ENCODE measurements around the gene TP53BP1.
A peak's percentile ranks its signal among the peaks of the same experiment; 100 is the strongest.

Gene TP53BP1

DNA sequence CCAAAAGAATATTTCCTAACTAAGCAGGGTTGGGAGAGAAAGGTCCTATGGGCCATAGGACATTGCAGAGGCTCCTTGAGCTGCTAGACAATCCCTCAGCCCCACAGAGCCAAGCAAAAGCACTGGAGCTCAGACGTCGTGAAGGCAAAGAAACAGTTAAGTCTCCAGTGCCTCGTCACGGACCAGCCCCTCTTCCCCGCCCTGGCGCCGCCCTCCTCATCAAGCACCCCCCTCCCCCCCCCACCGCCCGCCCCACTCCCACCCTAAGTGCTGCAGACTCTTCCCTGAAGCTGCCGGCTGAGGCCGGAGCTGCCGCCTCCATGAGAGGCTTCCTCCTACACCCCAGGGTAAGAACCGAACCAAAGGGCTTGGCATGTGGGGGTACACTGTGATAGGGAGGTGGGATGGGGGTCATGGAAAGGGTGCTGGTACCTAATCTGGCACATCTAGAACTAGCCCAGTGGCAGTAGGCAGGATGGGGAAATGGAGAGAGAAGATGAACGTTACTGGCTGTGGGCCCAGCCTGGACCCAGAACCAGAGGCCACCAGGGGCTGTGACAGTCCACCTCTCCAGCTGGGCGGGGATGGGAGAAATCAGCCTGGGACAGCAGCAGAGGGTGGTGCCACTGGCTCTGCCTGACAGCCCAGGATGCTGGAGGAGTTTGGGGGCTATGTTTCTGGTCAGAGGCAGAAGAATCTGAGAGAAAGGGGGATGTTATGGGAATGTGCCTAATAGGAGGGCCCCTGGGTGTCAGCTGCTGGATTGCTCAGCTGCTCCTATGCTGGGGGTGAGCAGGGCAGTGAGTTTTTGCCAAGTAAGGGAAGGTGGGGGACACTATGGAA, 24.6 kb upstream of the TP53BP1 start, which contains the start of gene MAP1A:
MAP1A (plus strand) TSS at position 255 of the 843 bp plus-strand sequence. CDS start 3,866 bp downstream, outside the sequence.
- DNase-seq (ENCODE audit: low spot score): peak; percentile 84

DNA sequence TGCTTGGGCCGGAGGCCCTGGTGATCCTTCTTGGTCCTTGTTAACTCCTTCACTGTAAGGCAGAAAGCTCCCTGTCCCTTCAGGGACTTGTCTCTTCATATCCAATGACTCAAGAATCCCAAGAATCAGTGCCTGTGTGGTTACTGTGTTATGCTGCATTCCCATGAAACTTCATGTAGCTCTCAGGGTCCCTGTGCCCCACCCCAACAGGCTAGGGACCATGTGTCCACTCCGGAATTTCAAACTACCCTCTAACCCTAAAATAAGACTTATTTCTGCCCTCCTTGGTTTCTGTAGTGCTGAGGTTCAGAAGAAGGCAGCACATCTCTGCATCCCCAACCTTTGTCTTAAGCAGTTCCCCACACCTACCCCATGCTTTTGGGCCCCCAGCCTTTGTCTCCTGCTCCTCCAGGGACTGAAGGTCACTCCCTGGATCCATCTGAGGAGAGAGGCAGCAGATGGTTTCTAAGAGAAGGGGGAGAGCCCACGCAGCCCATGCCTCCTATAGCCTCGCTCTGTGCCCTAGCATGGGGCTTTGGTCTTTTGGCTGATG, 23.9 kb upstream of the TP53BP1 start:
- DNase-seq (ENCODE audit: low spot score): no peak

DNA sequence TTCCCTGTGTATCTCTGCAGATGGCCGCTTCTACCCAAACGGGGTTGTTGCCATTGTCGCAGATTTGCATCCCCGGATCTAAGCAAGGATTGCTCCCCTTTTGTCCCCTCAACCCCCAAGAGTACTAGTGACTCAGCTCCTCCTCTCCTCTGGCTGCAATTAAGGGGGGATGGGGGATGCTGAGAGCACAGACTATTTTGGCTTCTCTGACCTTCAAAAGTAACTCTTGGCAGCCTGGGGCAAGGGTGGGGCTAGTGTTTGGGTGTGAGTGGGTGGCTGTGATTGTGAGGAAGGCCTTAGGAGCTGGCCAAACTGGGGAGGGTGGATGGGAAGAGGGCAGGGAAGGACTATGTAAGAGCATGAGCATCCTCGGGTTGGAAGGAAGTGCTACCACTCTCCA, 23.2 kb upstream of the TP53BP1 start:
- no peak for DNase-seq (ENCODE audit: low spot score)

DNA sequence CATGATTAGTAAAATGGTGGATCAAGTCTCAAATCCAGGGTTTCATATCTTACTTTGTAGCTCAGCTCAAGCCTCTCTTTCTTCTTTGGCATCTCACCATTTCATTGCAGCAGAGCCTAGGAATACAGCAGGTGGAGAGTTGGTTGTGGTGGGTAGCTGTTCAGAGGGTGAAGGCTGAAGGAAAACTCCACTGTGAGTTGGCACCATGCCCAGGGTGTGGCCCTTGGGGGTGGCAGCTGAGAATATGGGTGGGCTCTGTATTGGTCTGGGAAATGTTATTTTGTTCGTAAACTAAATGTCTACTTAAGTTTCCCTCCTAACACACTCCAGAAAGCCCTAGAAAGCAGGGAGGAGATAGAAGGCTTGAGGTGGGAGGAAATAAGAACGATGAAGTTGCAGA, 22.8 kb upstream of the TP53BP1 start:
- DNase-seq (ENCODE audit: low spot score): no peak

DNA sequence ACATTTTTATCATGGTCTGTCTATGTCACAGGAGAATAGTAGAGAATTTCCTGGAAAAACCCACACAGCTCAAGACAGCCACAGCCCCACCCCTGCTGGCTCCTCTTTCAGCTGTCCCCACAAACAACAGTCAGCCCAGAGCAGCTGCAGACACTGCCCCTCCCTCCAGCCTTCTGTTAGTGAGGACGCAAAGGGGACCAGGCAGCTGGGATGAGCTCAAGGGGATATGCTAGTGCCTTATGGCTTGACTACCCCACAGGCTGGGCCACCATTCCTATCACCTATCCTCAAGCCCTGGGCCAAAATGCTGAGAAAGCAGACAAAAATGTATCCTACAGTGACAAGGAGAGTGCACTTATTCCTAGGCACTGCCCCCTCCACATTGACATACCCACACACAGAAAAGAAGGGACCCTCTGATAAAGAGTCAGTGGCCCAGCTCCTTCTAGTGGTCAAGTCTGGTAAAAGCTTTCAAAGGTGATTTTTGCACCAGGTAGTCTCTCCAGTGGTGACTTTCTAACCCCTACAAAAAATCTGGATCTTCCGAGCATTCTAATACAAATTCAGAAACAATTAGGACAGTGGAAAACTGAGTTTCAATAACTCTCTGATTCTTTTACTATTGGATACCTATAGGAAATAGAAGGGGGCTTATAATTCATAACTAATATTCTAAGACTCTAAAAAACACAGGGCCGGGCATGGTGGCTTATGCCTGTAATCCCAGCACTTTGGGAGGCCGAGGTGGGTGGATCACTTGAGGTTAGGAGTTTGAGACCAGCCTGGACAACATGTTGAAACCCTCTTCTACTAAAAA, 21.5 kb upstream of the TP53BP1 start:
- DNase-seq (ENCODE audit: low spot score): peak; percentile 90

DNA sequence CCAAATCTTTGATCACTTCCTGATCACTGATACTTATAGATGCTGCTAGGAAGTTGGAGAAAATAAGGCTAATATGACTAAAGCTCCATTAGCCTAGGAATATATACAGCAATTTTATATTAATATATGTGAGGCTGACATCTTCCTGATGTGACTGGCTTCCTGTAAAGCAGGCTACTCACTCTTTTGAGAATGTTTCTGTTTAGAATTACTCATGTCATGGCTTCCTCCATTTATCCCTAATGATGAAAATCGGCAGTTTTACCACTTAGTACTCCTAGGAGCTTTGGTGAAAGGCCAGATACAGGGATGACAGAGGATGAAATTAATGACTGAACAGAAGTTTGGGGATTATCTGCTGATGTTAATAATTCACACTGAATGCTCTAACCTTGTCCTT, 20.6 kb upstream of the TP53BP1 start:
- DNase-seq (ENCODE audit: low spot score): no peak

DNA sequence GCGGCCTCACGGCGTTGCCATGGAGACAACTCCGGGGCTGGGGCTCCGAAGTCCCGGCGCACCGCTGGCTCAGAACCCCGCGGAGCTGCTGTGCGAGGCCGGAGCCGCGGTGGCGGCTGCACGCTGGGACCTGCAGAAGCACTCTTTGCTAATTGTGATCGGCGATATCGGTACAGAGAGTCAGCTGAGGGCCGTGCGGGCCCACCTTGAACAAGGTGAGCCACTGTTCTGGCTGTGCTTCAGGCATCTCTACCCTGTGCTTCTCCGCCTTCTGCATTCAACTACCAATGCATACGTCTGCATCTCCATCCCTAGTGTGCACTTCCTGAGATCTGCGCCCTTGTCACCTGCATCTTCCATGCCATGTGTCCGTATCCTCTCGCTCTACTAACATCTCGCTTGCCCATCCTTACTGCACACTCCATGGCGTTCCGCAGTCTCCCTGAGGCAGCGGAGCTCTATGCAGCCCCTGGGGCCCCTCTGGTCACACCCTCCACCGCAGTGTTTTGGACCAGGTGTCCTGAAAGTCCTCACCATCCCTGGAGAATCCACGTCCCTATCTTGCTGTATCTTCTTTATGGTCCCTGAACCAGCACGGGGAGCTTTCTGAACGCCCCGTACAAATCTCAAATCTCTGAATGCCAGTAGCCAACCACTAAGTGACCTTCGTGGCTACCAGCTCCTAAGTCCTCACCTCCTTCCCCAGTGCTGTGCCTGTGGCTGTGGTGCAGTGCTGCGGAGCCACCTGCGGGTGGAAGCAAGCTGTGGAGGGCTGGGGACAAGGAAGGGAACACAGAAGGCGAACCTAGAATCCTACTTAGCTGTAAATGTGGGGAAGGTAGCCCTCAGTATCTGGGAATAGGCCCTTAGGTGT, 18.3 kb upstream of the TP53BP1 start:
- no peak for DNase-seq (ENCODE audit: low spot score)

DNA sequence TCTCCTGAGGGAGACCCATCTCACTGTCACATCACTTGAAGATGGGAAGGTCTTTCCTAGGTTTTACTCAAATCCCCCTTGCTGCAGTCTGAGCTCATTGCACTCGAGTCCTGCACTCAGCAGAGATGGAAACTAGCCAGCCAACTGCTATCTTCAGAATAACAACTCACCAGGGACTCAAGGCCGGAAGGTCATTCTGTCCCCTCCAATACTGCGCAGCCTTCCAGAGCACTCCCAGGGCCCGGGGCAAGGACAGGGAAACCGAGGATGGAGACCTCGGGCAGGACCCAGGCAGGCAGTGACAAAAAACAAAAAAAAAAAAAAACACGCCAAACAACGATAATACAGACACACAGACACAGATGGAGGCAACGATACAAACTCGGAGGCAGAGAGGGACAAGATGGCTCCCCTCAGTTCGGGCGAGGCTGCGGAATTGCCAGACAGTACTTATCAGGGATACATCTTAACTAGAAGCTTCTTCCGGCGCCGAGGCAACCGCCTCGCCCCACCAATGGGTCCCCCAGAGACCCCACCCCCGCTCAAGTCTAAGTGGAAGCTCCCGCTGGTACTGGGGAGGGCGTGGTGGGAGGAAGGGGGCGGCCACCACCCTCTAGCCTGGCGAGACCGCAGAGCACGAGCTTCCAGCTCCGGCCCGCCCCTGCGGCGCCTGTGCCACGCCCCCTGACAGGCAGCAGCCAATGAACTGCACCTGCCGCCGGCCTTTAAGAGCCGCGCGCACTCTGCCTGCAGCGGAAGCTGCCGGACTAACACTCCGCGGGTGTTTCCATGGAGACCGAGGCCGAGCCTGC, 17.4 kb upstream of the TP53BP1 start:
- peak; percentile 99 for DNase-seq (ENCODE audit: low spot score)

DNA sequence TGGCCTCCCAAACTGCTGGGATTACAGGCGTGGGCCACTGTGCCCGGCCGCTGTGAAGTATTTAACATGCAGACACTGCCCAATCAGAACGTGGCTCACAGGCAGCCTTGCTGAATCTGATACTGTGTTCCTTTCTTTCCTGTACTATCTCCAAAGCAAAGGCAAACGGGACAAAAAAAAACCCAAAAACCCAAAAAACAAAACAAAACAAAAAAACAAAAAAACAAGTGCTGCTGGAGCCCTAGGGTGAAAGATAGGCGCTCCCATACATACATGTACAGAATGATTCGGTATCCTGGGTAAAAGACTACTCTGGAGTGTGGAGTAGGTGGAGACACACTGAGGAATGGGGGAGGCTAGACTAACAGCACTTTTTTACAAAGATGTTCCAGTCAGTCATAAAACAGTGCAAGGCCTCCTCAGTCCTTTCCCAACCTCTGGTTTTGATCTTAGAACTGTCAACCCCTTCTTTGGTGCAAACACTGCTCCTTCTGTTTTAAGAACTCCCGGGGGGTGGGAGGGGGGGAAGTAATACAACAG, 16.8 kb upstream of the TP53BP1 start:
- DNase-seq (ENCODE audit: low spot score): no peak

DNA sequence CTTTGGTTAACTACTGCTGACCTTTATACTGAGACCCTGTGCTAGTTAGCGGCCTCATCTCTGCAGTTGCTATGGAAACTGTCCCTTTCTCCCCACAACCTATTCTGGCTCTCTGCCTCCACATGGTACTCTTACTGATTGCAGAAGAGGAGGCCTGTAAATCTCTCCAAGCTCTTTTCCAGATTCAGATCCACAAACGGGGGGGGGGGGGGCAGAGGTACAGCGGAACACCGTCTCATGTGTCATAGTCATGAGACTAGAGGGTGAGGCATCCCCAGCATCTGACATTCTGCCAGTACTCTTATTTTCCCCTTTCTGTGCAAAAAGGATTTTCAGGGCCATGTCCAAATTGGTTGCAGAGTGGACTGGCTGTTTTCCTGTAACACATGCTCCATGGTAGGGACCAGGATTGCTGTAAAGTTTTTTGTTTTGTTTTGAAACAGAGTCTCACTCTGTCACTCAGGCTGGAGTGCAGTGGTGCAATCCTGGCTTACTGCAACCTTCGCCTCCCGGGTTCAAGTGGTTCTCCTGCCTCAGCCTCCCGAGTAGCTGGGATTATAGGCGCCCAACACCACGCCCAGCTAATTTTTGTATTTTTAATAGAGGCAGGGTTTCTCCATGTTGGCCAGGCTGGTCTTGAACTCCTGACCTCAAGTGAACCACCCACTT, 16.2 kb upstream of the TP53BP1 start:
- no peak for DNase-seq (ENCODE audit: low spot score)

DNA sequence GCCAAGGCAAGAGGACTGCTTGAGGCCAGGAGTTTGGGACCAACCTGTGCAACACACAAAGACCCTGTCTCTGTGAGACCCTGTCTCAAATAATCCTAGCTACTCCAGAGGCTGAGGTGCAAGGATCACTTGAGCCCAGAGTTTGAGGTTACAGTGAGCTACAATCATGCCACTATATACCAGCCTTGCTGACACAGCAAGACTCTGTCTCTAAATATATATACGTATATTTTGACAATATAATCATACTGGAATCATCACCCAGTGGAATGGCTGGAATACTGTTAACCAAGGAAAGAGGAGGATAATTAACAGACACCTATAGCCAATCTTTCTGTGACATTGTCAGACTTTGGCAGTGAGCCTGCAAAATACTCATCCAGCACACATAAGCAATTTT, 15.5 kb upstream of the TP53BP1 start:
- DNase-seq (ENCODE audit: low spot score): no peak

DNA sequence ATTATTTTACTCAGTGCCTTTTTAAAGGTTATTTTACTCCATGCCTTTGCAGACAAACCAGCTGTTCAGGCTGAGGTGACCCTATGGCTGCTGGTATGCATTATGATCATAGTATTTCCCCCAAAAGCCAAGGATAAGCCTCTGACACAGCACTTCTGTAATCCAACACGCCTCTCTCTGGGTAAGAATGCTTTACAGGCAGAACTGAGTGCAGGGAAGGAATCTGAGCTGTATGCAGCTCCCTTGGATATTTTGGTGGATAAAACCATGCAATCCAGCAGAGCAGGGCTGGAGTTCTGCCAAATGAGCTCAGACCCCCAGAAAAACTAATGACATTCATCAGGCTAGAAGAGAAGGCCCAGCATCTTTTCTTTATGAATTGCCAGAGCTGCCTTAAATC, 12.8 kb upstream of the TP53BP1 start:
- no peak for DNase-seq (ENCODE audit: low spot score)

DNA sequence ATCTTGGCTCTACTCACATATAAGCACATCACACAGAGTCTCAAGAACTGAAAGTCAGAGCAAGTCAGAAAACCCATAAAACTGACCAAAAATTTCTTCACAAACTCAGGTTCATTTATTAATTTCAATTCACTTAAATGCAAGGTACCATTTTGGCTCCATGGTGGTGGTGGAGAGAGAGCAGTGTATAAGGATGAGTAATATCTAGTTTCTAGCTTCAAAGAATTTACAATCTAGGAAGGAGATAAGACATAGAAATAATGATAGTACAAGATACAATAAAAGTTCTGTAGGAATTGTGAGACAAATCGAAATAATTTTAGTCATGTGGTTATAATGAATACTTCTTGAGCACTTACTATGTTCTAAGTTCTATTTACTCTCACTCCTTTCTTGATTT, 6.7 kb upstream of the TP53BP1 start:
- no peak for DNase-seq (ENCODE audit: low spot score)

DNA sequence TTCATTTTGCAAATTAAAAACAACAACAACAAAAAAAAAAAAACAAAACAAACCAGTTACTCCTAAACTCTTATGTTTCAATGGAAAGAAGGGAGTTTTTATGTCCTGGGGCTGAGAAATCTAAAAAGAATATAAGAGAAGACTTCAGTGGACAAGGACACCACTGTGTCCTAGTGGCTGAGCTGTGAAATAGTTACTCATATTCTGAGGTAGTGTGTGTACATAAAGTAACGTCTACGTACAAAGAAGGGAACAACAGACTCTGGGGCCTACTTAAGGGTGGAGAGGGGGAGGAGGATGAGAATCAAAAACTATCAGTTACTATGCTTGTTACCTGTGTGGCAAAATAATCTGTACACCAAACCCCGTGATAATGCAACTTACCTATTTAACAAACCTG, 6.0 kb upstream of the TP53BP1 start:
- DNase-seq (ENCODE audit: low spot score): no peak

DNA sequence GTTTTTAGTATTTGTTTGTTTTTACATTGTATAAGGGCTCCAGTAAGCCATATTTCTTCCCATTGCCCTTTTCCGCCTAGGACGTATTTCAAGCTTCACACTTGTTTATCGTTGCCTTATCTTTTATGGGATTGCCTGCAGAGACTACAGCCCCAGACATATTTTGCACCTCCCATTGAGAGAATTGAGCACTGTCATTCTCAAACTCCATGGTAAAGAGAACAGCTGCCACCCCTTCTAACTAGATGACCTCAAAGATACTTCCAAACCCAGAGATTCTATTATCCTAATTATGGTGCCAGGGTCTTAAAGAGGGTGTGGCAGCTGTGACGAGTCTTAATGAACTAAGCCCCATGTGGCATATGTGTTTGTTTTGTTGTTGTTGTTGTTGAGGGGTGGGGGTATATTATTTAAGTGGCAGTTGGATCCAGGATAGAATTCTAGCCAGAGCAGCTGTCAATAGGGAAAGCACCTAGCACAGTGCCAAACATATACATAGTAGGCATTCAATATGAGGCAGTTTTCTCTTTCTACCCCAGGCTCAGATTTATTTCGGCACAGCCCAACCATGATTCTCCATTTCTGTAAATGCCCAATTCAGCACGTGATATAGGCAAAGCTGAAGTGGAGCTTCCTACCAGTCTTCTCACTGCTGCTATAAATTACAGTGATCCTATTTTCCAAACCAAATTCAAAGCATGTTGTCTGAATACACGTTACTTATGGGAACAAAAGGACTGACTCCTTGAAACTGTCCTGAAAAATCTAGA, 932 bp upstream of the TP53BP1 start:
- no peak for DNase-seq (ENCODE audit: low spot score)

DNA sequence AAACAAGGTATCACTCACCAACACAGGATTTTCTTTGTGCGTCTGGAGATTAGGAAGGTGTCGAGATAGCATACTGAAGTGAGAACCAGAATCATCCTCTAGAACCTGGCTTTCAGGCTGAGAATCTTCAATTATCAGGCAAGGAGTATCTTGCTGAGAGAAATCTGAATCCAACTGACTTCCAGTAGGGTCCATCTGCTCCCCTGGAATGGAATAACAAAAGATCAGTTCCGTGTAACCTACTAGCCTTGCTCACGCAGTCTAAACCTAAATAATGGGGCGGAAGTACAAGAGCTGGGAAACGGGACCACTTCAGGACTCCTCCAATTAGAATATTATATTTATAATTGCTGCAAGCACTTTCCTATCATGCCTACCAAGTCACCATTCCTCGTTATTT, 690 bp downstream of the TP53BP1 start:
- no peak for DNase-seq (ENCODE audit: low spot score)

DNA sequence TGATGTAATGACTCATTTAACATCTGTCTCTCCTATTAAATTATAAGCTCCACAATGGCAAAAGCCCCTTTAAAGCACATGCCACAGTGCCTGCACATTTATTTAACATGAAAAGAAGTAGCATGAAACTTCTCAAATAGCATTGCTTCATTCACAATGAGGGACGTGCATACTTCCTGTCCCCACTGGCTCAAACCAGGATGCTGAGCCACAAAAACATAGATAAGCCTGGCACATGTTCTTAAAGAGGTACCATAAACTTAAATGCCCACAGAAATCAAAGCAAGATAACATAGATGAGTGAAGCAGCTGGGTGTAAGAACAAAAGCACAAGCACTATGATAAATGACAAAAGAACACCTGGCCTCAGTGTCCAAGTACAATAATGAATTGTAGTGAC, 3.8 kb downstream of the TP53BP1 start:
- no peak for DNase-seq (ENCODE audit: low spot score)

DNA sequence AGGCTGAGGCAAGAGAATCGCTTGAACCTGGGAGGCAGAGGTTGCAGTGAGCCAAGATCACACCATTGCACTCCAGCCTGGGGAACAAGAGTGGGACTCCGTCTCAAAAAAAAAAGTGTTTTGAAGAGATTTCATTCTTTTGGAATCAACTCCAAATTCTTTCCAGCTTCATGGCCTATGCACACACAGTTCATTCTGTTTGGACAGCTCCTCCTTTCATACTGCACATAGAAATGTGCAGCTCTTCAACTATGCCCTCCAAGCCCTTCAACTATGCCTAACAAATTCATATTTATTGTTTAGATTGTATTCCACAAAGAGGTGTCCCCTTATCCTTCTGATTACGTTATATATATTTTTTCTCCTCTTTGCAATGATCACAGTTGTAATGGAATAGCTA, 4.2 kb downstream of the TP53BP1 start:
- no peak for DNase-seq (ENCODE audit: low spot score)

DNA sequence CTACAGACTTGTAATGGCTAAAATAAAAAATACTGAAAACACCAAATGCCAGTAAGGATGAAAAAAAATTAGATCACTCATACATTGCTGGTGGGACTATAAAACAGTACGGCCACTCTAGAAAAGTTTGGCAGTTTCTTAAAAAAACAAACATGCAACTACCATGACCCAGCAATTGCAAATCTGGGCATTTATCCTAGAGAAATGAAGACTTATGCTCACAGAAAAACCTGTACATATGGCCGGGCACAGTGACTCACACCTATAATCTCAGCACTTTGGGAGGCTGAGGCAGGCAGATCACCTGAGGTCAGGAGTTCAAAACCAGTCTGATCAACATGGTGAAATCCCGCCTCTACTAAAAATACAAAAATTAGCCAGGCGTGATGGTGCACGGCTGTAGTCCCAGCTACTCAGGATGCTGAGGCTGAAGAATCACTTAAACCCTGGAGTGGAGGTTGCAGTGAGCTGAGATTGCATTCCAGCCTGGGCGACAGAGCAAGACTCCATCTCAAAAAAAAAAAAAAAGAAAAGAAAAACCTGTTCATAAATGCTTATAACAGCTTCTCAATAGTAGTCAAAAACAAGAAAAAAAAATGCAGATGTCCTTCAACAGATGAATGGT, 5.6 kb downstream of the TP53BP1 start:
- no peak for DNase-seq (ENCODE audit: low spot score)
